ENCODE results near the gene ATXN7.

Gene ATXN7

DNA sequence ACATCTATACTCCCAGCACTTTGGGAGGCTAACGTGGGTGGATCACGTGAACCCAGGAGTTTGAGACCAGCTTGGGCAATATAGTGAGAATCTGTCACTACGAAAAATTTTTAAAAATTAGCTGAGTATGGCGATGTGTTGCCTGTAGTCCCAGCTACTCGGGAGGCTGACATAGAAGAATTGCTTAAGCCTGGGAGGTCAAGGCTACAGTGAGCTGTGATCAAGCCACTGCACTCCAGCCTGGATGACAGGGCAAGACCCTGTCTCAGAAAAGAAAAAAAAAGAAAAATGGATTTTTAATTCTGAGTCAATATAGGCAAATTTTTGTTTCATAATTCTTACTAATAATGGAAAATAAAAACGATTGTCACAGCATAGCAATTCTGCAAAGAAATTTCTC, 31.3 kb upstream of the ATXN7 start:
- H3K27ac ChIP-seq: no peak overlapping the region
- TF ChIP-seq ZFX (IDR thresholded peaks at IDR 0.05): no peak
- TF ChIP-seq, protein P1, sequence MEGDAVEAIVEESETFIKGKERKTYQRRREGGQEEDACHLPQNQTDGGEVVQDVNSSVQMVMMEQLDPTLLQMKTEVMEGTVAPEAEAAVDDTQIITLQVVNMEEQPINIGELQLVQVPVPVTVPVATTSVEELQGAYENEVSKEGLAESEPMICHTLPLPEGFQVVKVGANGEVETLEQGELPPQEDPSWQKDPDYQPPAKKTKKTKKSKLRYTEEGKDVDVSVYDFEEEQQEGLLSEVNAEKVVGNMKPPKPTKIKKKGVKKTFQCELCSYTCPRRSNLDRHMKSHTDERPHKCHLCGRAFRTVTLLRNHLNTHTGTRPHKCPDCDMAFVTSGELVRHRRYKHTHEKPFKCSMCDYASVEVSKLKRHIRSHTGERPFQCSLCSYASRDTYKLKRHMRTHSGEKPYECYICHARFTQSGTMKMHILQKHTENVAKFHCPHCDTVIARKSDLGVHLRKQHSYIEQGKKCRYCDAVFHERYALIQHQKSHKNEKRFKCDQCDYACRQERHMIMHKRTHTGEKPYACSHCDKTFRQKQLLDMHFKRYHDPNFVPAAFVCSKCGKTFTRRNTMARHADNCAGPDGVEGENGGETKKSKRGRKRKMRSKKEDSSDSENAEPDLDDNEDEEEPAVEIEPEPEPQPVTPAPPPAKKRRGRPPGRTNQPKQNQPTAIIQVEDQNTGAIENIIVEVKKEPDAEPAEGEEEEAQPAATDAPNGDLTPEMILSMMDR (conservative IDR thresholded peaks at IDR 0.05): no peak

DNA sequence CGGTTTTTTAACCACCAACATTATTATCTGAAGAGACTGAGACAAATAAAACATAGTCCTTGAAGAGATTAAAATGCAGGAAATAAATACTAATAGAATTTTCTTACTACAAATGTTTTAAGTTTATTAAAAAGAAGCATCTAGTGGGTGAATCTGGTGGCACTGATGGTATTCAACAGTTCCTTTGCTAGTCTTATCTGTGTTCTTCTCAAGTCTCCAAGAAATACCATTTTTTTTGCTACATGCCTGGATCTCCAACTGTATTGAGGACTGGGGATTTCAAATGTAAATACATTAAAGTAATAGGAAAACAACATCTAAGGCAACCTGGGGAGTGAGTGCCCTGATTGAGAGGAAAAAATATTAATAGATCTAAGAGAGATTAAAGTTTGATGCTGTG, 22.0 kb upstream of the ATXN7 start:
- no peak for TF ChIP-seq ZFX (IDR thresholded peaks at IDR 0.05)
- TF ChIP-seq, protein P1 (conservative IDR thresholded peaks at IDR 0.05): no peak
- no peak overlapping the region for H3K27ac ChIP-seq

- TF ChIP-seq, protein P1 (conservative IDR thresholded peaks at IDR 0.05): no peak
- TF ChIP-seq ZFX (IDR thresholded peaks at IDR 0.05): no peak
- no peak overlapping the region for H3K27ac ChIP-seq
Measured at GRCh38 chr3:63842127-63842526, 21.5 kb upstream of the ATXN7 start.

GRCh38 chr3:63845215-63845614, 18.5 kb upstream of the ATXN7 start:
- H3K27ac ChIP-seq: no peak overlapping the region
- TF ChIP-seq, protein P1 (conservative IDR thresholded peaks at IDR 0.05): no peak
- TF ChIP-seq ZFX (IDR thresholded peaks at IDR 0.05): no peak

DNA sequence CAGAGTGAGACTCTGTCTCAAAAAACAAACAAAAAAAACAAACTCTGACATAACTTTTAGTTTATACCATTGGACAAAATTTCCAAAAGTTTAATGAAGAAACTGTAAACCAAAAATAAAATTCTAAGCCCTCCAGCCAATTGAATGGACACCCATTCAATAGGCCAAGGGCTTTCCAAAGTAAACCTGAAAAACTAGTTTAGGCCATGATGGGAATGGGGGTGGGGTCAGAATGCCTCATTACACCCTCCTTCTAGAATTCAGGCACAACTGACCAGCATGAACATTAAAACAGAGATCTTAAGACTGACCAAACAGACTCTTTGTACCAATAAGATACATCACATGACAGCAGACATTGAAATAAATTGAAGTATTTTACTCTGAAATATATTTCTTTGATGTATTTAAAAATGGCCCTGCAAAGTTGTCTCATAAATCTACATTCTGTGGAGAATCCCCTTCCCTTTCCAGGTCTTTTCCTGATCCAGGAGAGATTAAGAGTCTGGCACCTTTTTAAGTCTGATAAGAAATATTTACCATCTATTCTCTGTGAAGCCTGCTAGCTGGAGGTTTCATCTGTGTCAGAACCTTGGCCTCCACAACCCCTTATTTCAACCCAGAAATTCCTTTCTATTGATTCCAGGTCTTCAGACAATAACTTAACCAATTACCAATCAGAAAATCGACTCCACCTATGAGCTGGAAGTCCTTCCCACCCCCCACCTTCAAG, 15.8 kb upstream of the ATXN7 start:
- no peak overlapping the region for H3K27ac ChIP-seq

DNA sequence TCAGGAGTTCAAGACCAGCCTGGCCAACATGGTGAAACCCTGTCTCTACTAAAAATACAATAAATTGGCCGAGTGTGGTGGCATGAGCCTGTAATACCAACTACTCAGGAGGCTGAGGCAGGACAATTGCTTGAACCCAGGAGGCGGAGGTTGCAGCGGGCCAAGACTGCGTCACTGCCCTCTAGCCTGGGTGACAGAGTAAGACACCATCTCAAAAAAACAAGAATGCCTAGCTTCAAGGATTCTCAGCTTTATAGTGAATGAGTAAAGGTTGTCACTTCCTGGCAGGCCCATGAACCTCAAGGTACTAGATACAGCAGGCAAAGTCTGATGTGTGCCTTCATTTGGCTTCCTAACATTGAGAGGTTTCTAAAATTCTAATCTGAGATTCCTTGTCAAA, 14.5 kb upstream of the ATXN7 start:
- no peak overlapping the region for H3K27ac ChIP-seq
- TF ChIP-seq, protein P1 (conservative IDR thresholded peaks at IDR 0.05): no peak
- no peak for TF ChIP-seq ZFX (IDR thresholded peaks at IDR 0.05)

More for the DNA sequence above, 15.8 kb upstream of the ATXN7 start:
- no peak for TF ChIP-seq ZFX (IDR thresholded peaks at IDR 0.05)
- TF ChIP-seq, protein P1 (conservative IDR thresholded peaks at IDR 0.05): no peak

GRCh38 chr3:63851287-63851686, 12.4 kb upstream of the ATXN7 start:
- TF ChIP-seq, protein P1 (conservative IDR thresholded peaks at IDR 0.05): no peak
- TF ChIP-seq ZFX (IDR thresholded peaks at IDR 0.05): no peak
- H3K27ac ChIP-seq: no peak overlapping the region
